ENCODE measurements around the gene PPT1.

DNA sequence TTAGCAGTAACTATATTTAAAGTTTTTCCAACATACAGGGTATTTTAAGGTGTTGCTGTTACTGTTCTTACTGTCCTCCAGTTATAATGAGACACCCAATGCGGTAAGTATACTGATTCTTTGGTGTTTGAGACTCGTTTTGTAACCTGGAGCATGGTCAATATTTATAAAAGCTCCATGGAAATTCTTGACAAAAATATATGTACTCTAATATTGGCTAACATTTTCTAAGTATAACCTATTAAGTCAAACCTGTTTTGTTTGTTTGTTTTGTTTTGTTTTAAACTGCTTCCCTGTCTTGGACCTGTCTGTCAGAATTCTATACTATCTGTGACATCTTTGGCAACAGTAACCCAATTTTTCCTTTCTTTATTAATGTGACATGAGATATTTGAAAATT lies 72.4 kb downstream of the PPT1 start:
- TF ChIP-seq TAF1 (IDR thresholded peaks at IDR 0.05; ENCODE audit: low read depth, low read length) = no peak
- no peak for TF ChIP-seq POLR2A (IDR thresholded peaks at IDR 0.05; ENCODE audit: low read depth, low read length)
- TF ChIP-seq POLR2AphosphoS5 (IDR thresholded peaks at IDR 0.05; ENCODE audit: low read depth, low read length) = no peak

All from GM12891 (cell line).